DND-41 (cell line): ENCODE measurements around the gene RASAL1.

ENCODE experiments used
- EZH2 ChIP-seq: IDR thresholded peaks from 3 replicates; pipeline ENCODE4 v1.6.1; 2012; ENCODE audit warnings: borderline replicate concordance, low read depth, mild to moderate bottlenecking, moderate library complexity, low read length, inconsistent platforms; ENCODE audit not compliant: severe bottlenecking
- TF ChIP-seq, protein P1 (sequence below): IDR thresholded peaks from 2 replicates; pipeline ENCODE4 v1.5.1; 2012; ENCODE audit warnings: borderline replicate concordance, low read length, moderate library complexity, mild to moderate bottlenecking; ENCODE audit not compliant: poor library complexity, severe bottlenecking; ENCODE audit errors: extremely low read depth

DNA sequence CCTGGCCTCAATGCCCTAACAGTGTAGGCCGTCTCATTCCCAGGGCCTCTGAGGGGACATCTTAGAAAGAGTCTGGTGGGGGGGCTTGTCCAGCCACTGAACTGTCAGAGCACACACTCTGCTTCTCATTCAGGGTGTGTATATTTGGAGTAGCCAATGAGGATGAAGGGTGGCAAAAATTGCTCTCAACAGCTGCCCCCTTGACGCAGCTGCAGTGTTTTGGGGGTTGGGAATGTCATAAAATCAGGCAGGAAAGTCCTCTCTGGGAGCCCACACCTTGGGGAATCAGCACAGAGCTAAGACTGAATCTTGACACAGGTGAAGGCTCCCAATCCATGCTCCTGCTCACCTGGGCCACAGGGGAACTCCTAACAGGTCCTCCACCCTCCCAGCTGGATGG, 1.5 kb downstream of the RASAL1 start:
- TF ChIP-seq, protein P1, sequence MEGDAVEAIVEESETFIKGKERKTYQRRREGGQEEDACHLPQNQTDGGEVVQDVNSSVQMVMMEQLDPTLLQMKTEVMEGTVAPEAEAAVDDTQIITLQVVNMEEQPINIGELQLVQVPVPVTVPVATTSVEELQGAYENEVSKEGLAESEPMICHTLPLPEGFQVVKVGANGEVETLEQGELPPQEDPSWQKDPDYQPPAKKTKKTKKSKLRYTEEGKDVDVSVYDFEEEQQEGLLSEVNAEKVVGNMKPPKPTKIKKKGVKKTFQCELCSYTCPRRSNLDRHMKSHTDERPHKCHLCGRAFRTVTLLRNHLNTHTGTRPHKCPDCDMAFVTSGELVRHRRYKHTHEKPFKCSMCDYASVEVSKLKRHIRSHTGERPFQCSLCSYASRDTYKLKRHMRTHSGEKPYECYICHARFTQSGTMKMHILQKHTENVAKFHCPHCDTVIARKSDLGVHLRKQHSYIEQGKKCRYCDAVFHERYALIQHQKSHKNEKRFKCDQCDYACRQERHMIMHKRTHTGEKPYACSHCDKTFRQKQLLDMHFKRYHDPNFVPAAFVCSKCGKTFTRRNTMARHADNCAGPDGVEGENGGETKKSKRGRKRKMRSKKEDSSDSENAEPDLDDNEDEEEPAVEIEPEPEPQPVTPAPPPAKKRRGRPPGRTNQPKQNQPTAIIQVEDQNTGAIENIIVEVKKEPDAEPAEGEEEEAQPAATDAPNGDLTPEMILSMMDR = no peak
- no peak for TF ChIP-seq EZH2
